GM18873 (cell line): ENCODE data around the gene PDE3B.
"Not testable (repeated sequence)": the region's sequence is repeated elsewhere in the genome, so short reads cannot be mapped to it uniquely, and the experiment has no call there.

Experiments
- ATAC-seq: cut with Tn5 transposase; IDR thresholded peaks from one replicate; pipeline ENCODE4 v1.9.1; 2021; ENCODE audit warnings: mild to moderate bottlenecking, moderate library complexity, moderate number of reproducible peaks; ENCODE audit not compliant: unreplicated experiment, low FRiP score

The PDE3B gene

GRCh38 chr11:14673824-14674405, 30.3 kb downstream of the PDE3B start:
- no peak for ATAC-seq

GRCh38 chr11:14676068-14676467, 32.5 kb downstream of the PDE3B start:
- no peak for ATAC-seq

GRCh38 chr11:14677146-14677545, 33.5 kb downstream of the PDE3B start:
- ATAC-seq, result no peak

- ATAC-seq, result no peak
Measured at GRCh38 chr11:14678350-14678749, 34.7 kb downstream of the PDE3B start.

GRCh38 chr11:14679662-14680061, 36.1 kb downstream of the PDE3B start:
- ATAC-seq, result no peak

GRCh38 chr11:14684234-14684915, 40.8 kb downstream of the PDE3B start:
- ATAC-seq, result not testable (repeated sequence)

GRCh38 chr11:14687456-14687855, 43.9 kb downstream of the PDE3B start:
- no peak for ATAC-seq

GRCh38 chr11:14687943-14688627, 44.5 kb downstream of the PDE3B start:
- no peak for ATAC-seq

GRCh38 chr11:14695656-14696055, 52.1 kb downstream of the PDE3B start:
- not testable (repeated sequence) for ATAC-seq

- no peak for ATAC-seq
Measured at GRCh38 chr11:14698771-14699170, 55.2 kb downstream of the PDE3B start.

- ATAC-seq, result no peak
Measured at GRCh38 chr11:14700593-14700992, 57.0 kb downstream of the PDE3B start.

GRCh38 chr11:14702760-14703159, 59.2 kb downstream of the PDE3B start:
- no peak for ATAC-seq

- ATAC-seq, result no peak
Measured at GRCh38 chr11:14703731-14704130, 60.1 kb downstream of the PDE3B start.

GRCh38 chr11:14705067-14705466, 61.5 kb downstream of the PDE3B start:
- no peak for ATAC-seq

- ATAC-seq, result no peak
Measured at GRCh38 chr11:14713496-14714244, 70.1 kb downstream of the PDE3B start.

- ATAC-seq, result not testable (repeated sequence)
Measured at GRCh38 chr11:14715669-14716068, 72.1 kb downstream of the PDE3B start.

GRCh38 chr11:14722496-14722895, 78.9 kb downstream of the PDE3B start:
- ATAC-seq, result no peak

- no peak for ATAC-seq
Measured at GRCh38 chr11:14725150-14725549, 81.5 kb downstream of the PDE3B start.

- no peak for ATAC-seq
Measured at GRCh38 chr11:14727215-14727614, 83.6 kb downstream of the PDE3B start.

- no peak for ATAC-seq
Measured at GRCh38 chr11:14727746-14728145, 84.1 kb downstream of the PDE3B start.

GRCh38 chr11:14740539-14740938, 96.9 kb downstream of the PDE3B start:
- not testable (repeated sequence) for ATAC-seq
